DMS153 (cell line): ENCODE results near the gene SNX3.
"Not testable (repeated sequence)": the region's sequence is repeated elsewhere in the genome, so short reads cannot be mapped to it uniquely, and the experiment has no call there.

Source experiments
- DNase-seq: peaks from one replicate; lab custom pipeline; 2025; lab: John Stamatoyannopoulos, UW

The SNX3 gene

GRCh38 chr6:108260126-108260808, 573 bp downstream of the SNX3 start:
- DNase-seq, result no peak

GRCh38 chr6:108254433-108255410, 6.1 kb downstream of the SNX3 start:
- no peak for DNase-seq

GRCh38 chr6:108253241-108253640, 7.6 kb downstream of the SNX3 start:
- DNase-seq, result no peak

GRCh38 chr6:108252055-108252454, 8.8 kb downstream of the SNX3 start:
- DNase-seq, result no peak

GRCh38 chr6:108251252-108251651, 9.6 kb downstream of the SNX3 start:
- no peak for DNase-seq

GRCh38 chr6:108250240-108250866, 10.5 kb downstream of the SNX3 start:
- no peak for DNase-seq

GRCh38 chr6:108247965-108248536, 12.8 kb downstream of the SNX3 start:
- DNase-seq, result no peak

- DNase-seq, result not testable (repeated sequence)
Measured at GRCh38 chr6:108245095-108245494, 15.7 kb downstream of the SNX3 start.

GRCh38 chr6:108243836-108244235, 17.0 kb downstream of the SNX3 start:
- DNase-seq, result no peak

GRCh38 chr6:108242721-108243120, 18.1 kb downstream of the SNX3 start:
- no peak for DNase-seq

- no peak for DNase-seq
Measured at GRCh38 chr6:108242259-108242658, 18.6 kb downstream of the SNX3 start.

- DNase-seq, result no peak
Measured at GRCh38 chr6:108238322-108238721, 22.5 kb downstream of the SNX3 start.

GRCh38 chr6:108236791-108237190, 24.0 kb downstream of the SNX3 start:
- no peak for DNase-seq

GRCh38 chr6:108235127-108235526, 25.7 kb downstream of the SNX3 start:
- no peak for DNase-seq

- no peak for DNase-seq
Measured at GRCh38 chr6:108228416-108228815, 32.4 kb downstream of the SNX3 start.

GRCh38 chr6:108227290-108227689, 33.5 kb downstream of the SNX3 start:
- DNase-seq, result no peak

- DNase-seq, result no peak
Measured at GRCh38 chr6:108222504-108222903, 38.3 kb downstream of the SNX3 start.

- DNase-seq, result no peak
Measured at GRCh38 chr6:108222064-108222463, 38.8 kb downstream of the SNX3 start.

- DNase-seq, result no peak
Measured at GRCh38 chr6:108211671-108212070, 49.2 kb downstream of the SNX3 start.

- no peak for DNase-seq
Measured at GRCh38 chr6:108210556-108210955, 50.3 kb downstream of the SNX3 start.

- no peak for DNase-seq
Measured at GRCh38 chr6:108209738-108210137, 51.1 kb downstream of the SNX3 start.

GRCh38 chr6:108207013-108207412, 53.8 kb downstream of the SNX3 start:
- DNase-seq, result no peak
